Measurements from ENCODE around the gene CCDC159.
"Not testable (repeated sequence)": the region's sequence is repeated elsewhere in the genome, so short reads cannot be mapped to it uniquely, and the experiment has no call there.

CCDC159 gene

GRCh38 chr19:11370744-11371143, 24.4 kb downstream of the CCDC159 start:
- DNase-seq, result no peak

GRCh38 chr19:11373166-11373884, 27.0 kb downstream of the CCDC159 start:
- no peak for DNase-seq

GRCh38 chr19:11373885-11374432, 27.6 kb downstream of the CCDC159 start:
- no peak for DNase-seq

- DNase-seq, result peak; percentile 90 to 95 (median 92)
Measured at GRCh38 chr19:11374433-11375142, 28.3 kb downstream of the CCDC159 start, which contains the start of gene SWSAP1. Gene SWSAP1 (plus strand): TSS chr19:11374666. CDS start chr19:11374681, 15 bp downstream.

- peak in 3 of 4 experiments; percentile 32 to 73 (median 66) for DNase-seq
Measured at GRCh38 chr19:11375143-11375948, 29.0 kb downstream of the CCDC159 start.

- DNase-seq, result no peak
Measured at GRCh38 chr19:11377237-11377636, 30.9 kb downstream of the CCDC159 start.

GRCh38 chr19:11377756-11378155, 31.4 kb downstream of the CCDC159 start:
- no peak for DNase-seq

- no peak for DNase-seq
Measured at GRCh38 chr19:11378319-11379189, 32.2 kb downstream of the CCDC159 start.

- not testable (repeated sequence) for DNase-seq
Measured at GRCh38 chr19:11379269-11379845, 33.0 kb downstream of the CCDC159 start.

GRCh38 chr19:11379857-11380350, 33.6 kb downstream of the CCDC159 start:
- no peak for DNase-seq

- DNase-seq, result peak; percentile 81 to 95 (median 93)
Measured at GRCh38 chr19:11380653-11381537, 34.6 kb downstream of the CCDC159 start.

- peak in 1 of 4 experiments; percentile 17 for DNase-seq
Measured at GRCh38 chr19:11382898-11383705, 36.8 kb downstream of the CCDC159 start.

- no peak for DNase-seq
Measured at GRCh38 chr19:11383706-11384048, 37.4 kb downstream of the CCDC159 start.

GRCh38 chr19:11384778-11385129, 38.4 kb downstream of the CCDC159 start:
- DNase-seq, result no peak

GRCh38 chr19:11387162-11388034, 41.1 kb downstream of the CCDC159 start:
- DNase-seq, result no peak

GRCh38 chr19:11390359-11390758, 44.0 kb downstream of the CCDC159 start:
- DNase-seq, result no peak

GRCh38 chr19:11390933-11391680, 44.8 kb downstream of the CCDC159 start:
- DNase-seq, result no peak

- no peak for DNase-seq
Measured at GRCh38 chr19:11397089-11397610, 50.8 kb downstream of the CCDC159 start.
